Neuron (in vitro differentiated cells): Measurements from ENCODE around the gene SRGAP3.

Experiments used
- H2AFZ ChIP-seq: one replicate; pipeline ENCODE4 v1.6.1; 2013; ENCODE audit warnings: low read depth, mild to moderate bottlenecking, inconsistent platforms, low read length, moderate library complexity
- H3K27me3 ChIP-seq: one replicate; pipeline ENCODE4 v1.6.1; 2013; ENCODE audit warnings: low read length; ENCODE audit not compliant: insufficient read depth
- H3K36me3 ChIP-seq: one replicate; pipeline ENCODE4 v1.6.1; 2013; ENCODE audit warnings: low read length; ENCODE audit not compliant: insufficient read depth
- H3K4me1 ChIP-seq: one replicate; pipeline ENCODE4 v1.6.1; 2013; ENCODE audit warnings: low read length; ENCODE audit not compliant: insufficient read depth
- H3K4me3 ChIP-seq: 2 replicates; pipeline ENCODE4 v1.5.1; 2013; ENCODE audit warnings: mild to moderate bottlenecking, low read length, moderate library complexity
- H3K9me3 ChIP-seq: one replicate; pipeline ENCODE4 v1.6.1; 2013; ENCODE audit warnings: low read length

Gene SRGAP3

GRCh38 chr3:9147896-9148266, 101.6 kb downstream of the SRGAP3 start:
- no peaks in the 10 kb centered on the region for H3K4me1 ChIP-seq
- no peak overlapping the region for H2AFZ ChIP-seq
- peaks cover 28% of the 10 kb centered on the region for H3K9me3 ChIP-seq
- H3K27me3 ChIP-seq, result no peaks in the 10 kb centered on the region
- H3K4me3 ChIP-seq, result no peak overlapping the region
- H3K36me3 ChIP-seq, result peaks cover 30% of the 10 kb centered on the region

- peaks cover 25% of the 10 kb centered on the region for H3K9me3 ChIP-seq
- no peaks in the 10 kb centered on the region for H3K4me1 ChIP-seq
- H3K36me3 ChIP-seq, result peaks cover 25% of the 10 kb centered on the region
- no peaks in the 10 kb centered on the region for H3K27me3 ChIP-seq
- H3K4me3 ChIP-seq, result no peak overlapping the region
- no peak overlapping the region for H2AFZ ChIP-seq
These were observed 102.1 kb downstream of the SRGAP3 start for GRCh38 chr3:9147215-9147895.

GRCh38 chr3:9146367-9147071, 102.9 kb downstream of the SRGAP3 start:
- H3K9me3 ChIP-seq, result peaks cover 17% of the 10 kb centered on the region
- no peaks in the 10 kb centered on the region for H3K27me3 ChIP-seq
- H3K4me1 ChIP-seq, result no peaks in the 10 kb centered on the region
- peaks cover 23% of the 10 kb centered on the region for H3K36me3 ChIP-seq
- H3K4me3 ChIP-seq, result no peak overlapping the region
- H2AFZ ChIP-seq, result no peak overlapping the region

- H3K36me3 ChIP-seq, result peaks cover 27% of the 10 kb centered on the region
- no peak overlapping the region for H2AFZ ChIP-seq
- H3K4me3 ChIP-seq, result no peak overlapping the region
- H3K4me1 ChIP-seq, result peaks cover 4% of the 10 kb centered on the region
- peaks cover 9% of the 10 kb centered on the region for H3K9me3 ChIP-seq
- no peaks in the 10 kb centered on the region for H3K27me3 ChIP-seq
These were observed 106.3 kb downstream of the SRGAP3 start for GRCh38 chr3:9143184-9143583.

- peaks cover 24% of the 10 kb centered on the region for H3K36me3 ChIP-seq
- peaks cover 12% of the 10 kb centered on the region for H3K4me1 ChIP-seq
- H3K27me3 ChIP-seq, result no peaks in the 10 kb centered on the region
- H3K4me3 ChIP-seq, result no peak overlapping the region
- no peak overlapping the region for H2AFZ ChIP-seq
- H3K9me3 ChIP-seq, result peaks cover 9% of the 10 kb centered on the region
These were observed 107.1 kb downstream of the SRGAP3 start for GRCh38 chr3:9142362-9142761.

GRCh38 chr3:9141928-9142289, 107.5 kb downstream of the SRGAP3 start:
- H3K4me1 ChIP-seq, result peaks cover 16% of the 10 kb centered on the region
- H3K9me3 ChIP-seq, result peaks cover 9% of the 10 kb centered on the region
- H3K36me3 ChIP-seq, result peaks cover 20% of the 10 kb centered on the region
- H2AFZ ChIP-seq, result no peak overlapping the region
- H3K27me3 ChIP-seq, result no peaks in the 10 kb centered on the region
- no peak overlapping the region for H3K4me3 ChIP-seq

- Histone ChIP-seq H2AFZ (no peak overlapping the region), H3K4me1 (peaks cover 38% of the 10 kb centered on the region), H3K27me3 (no peaks in the 10 kb centered on the region), H3K9me3 (peaks cover 2% of the 10 kb centered on the region), H3K4me3 (no peak overlapping the region), H3K36me3 (peaks cover 11% of the 10 kb centered on the region)
These were observed 110.1 kb downstream of the SRGAP3 start for GRCh38 chr3:9139366-9139765.

GRCh38 chr3:9137676-9138075, 111.8 kb downstream of the SRGAP3 start:
- no peak overlapping the region for H2AFZ ChIP-seq
- no peaks in the 10 kb centered on the region for H3K27me3 ChIP-seq
- H3K9me3 ChIP-seq, result peaks cover 2% of the 10 kb centered on the region
- peaks cover 11% of the 10 kb centered on the region for H3K36me3 ChIP-seq
- H3K4me3 ChIP-seq, result no peak overlapping the region
- H3K4me1 ChIP-seq, result peaks cover 46% of the 10 kb centered on the region

- H3K4me1 ChIP-seq, result peaks cover 46% of the 10 kb centered on the region
- H3K9me3 ChIP-seq, result peaks cover 2% of the 10 kb centered on the region
- H2AFZ ChIP-seq, result no peak overlapping the region
- H3K4me3 ChIP-seq, result no peak overlapping the region
- no peaks in the 10 kb centered on the region for H3K27me3 ChIP-seq
- peaks cover 11% of the 10 kb centered on the region for H3K36me3 ChIP-seq
These were observed 112.5 kb downstream of the SRGAP3 start for GRCh38 chr3:9136746-9137465.

GRCh38 chr3:9135930-9136525, 113.4 kb downstream of the SRGAP3 start:
- Histone ChIP-seq H3K4me3 (no peak overlapping the region), H2AFZ (no peak overlapping the region), H3K27me3 (no peaks in the 10 kb centered on the region), H3K36me3 (peaks cover 11% of the 10 kb centered on the region), H3K9me3 (peaks cover 2% of the 10 kb centered on the region), H3K4me1 (peaks cover 46% of the 10 kb centered on the region)

- Histone ChIP-seq H3K4me3 (no peak overlapping the region), H3K36me3 (peaks cover 11% of the 10 kb centered on the region), H3K27me3 (no peaks in the 10 kb centered on the region)
These were observed 113.9 kb downstream of the SRGAP3 start for GRCh38 chr3:9135526-9135925.

GRCh38 chr3:9133656-9134055, 115.8 kb downstream of the SRGAP3 start:
- Histone ChIP-seq H3K36me3 (no peaks in the 10 kb centered on the region), H2AFZ (no peak overlapping the region), H3K4me3 (no peak overlapping the region), H3K27me3 (no peaks in the 10 kb centered on the region), H3K4me1 (peaks cover 45% of the 10 kb centered on the region), H3K9me3 (no peaks in the 10 kb centered on the region)

More at GRCh38 chr3:9135526-9135925, 113.9 kb downstream of the SRGAP3 start:
- H3K9me3 ChIP-seq, result peaks cover 2% of the 10 kb centered on the region
- no peak overlapping the region for H2AFZ ChIP-seq
- peaks cover 46% of the 10 kb centered on the region for H3K4me1 ChIP-seq
